HG03342 (cell line): ENCODE measurements around the gene LCE1D.

ENCODE experiments used
- ATAC-seq: cut with Tn5 transposase; IDR thresholded peaks from one replicate; pipeline ENCODE4 v1.9.1; 2021; ENCODE audit warnings: mild to moderate bottlenecking, moderate library complexity; ENCODE audit not compliant: unreplicated experiment

Gene LCE1D

GRCh38 chr1:152811050-152811449 lies 14.5 kb downstream of the LCE1D start:
- ATAC-seq = no peak

- no peak for ATAC-seq
These were observed 15.2 kb downstream of the LCE1D start, which contains the start of gene LCE1B for GRCh38 chr1:152811671-152812070. LCE1B (plus strand) TSS chr1:152811971; CDS start chr1:152812447, 476 bp downstream.

- ATAC-seq = no peak
These were observed 20.8 kb downstream of the LCE1D start for GRCh38 chr1:152817309-152817708.

- no peak for ATAC-seq
These were observed 26.8 kb downstream of the LCE1D start for GRCh38 chr1:152823294-152823693.

GRCh38 chr1:152824964-152825363 lies 28.4 kb downstream of the LCE1D start:
- ATAC-seq = no peak

- no peak for ATAC-seq
These were observed 30.7 kb downstream of the LCE1D start, which contains the start of gene LCE1A for GRCh38 chr1:152827173-152827572. LCE1A (plus strand) TSS chr1:152827473; CDS start chr1:152827473, 0 bp downstream.

GRCh38 chr1:152836870-152837269 lies 40.3 kb downstream of the LCE1D start:
- ATAC-seq = no peak

- ATAC-seq = no peak
These were observed 46.0 kb downstream of the LCE1D start, which contains the start of gene LCE6A for GRCh38 chr1:152842556-152842955. LCE6A (plus strand) TSS chr1:152842856; CDS start chr1:152843521, 665 bp downstream.
